ENCODE results near the gene NSD2. TPM values are rescaled to one million over a fixed set of nuclear protein-coding genes. Genes with fewer than 3 reads are reported as not detected.

The NSD2 gene
- 289 and 389 TPM in 2 replicates for total RNA-seq (2011; cell fraction: chromatin; rRNA removed; ENCODE audit: low replicate concordance)
- 139 and 156 TPM in 2 replicates for total RNA-seq (2011; cell fraction: nucleolus; rRNA removed)
- 199 and 236 TPM in 2 replicates for total RNA-seq (2011; cell fraction: nucleoplasm; rRNA removed)
- total RNA-seq (2014; rRNA removed) (51.8 and 60.7 TPM in 2 replicates), total RNA-seq (2014; rRNA removed; fragmentation: Illumina TruSeq; extraction: Trizol) (76.3 and 81.4 TPM in 2 replicates), total RNA-seq (2015; rRNA removed; fragmentation: Illumina TruSeq; extraction: Trizol) (55.7 and 58.8 TPM in 2 replicates), total RNA-seq (2021) (112 and 126 TPM in 2 replicates), polyA plus RNA-seq (2011; rRNA removed) (48.5 and 59.2 TPM in 2 replicates), polyA plus RNA-seq (2014; fragmentation: Illumina TruSeq; extraction: Trizol) (62.7 and 74.1 TPM in 2 replicates), polyA plus RNA-seq (2014; fragmentation: Nextera tagmentation; extraction: Ambion mirVana) (1 to 10 TPM; 6.4 to 9.7 TPM), polyA plus RNA-seq (2014; rRNA removed) (53.5 and 58.5 TPM in 2 replicates), polyA minus RNA-seq (2011; rRNA and poly(A)+ RNA removed) (106 and 124 TPM in 2 replicates), Bru-seq, nascent RNA (percentile 85 among the genes with signal in this experiment), BruChase-seq, experiment 1, labeled RNA remaining after a 2-hour chase (percentile 91 among the genes with signal in this experiment), BruChase-seq, experiment 2, labeled RNA remaining after a 6-hour chase (percentile 94 among the genes with signal in this experiment)
- 29.9 and 35.2 TPM in 2 replicates for polyA plus RNA-seq (2011; cell fraction: cytosol; rRNA removed)
- 134 and 155 TPM in 2 replicates for polyA plus RNA-seq (2011; cell fraction: nucleus; rRNA removed)
- 52.3 and 53.7 TPM in 2 replicates for polyA plus RNA-seq (2012)
- polyA minus RNA-seq (2011; cell fraction: cytosol; rRNA and poly(A)+ RNA removed), result 58.0 and 70.8 TPM in 2 replicates
- polyA minus RNA-seq (2011; cell fraction: nucleus; rRNA and poly(A)+ RNA removed), result 57.1 and 96.7 TPM in 2 replicates
- long read RNA-seq, experiment 1, full-length matches to known transcripts, result 34 of 263 reads
- long read RNA-seq, experiment 1, partial matches to known transcripts, result 119 of 263 reads
- long read RNA-seq, experiment 1, other reads (novel, unspliced or antisense), result 110 of 263 reads
- long read RNA-seq, experiment 2, partial matches to known transcripts, result 12 of 66 reads
- long read RNA-seq, experiment 2, other reads (novel, unspliced or antisense), result 52 of 66 reads
- long read RNA-seq, experiment 3, partial matches to known transcripts, result 5 of 14 reads
- long read RNA-seq, experiment 3, other reads (novel, unspliced or antisense), result 7 of 14 reads

- Histone ChIP-seq H4K20me1 (replicated peaks; ENCODE audit: control insufficient read depth, insufficient read depth, low read length) (peaks cover 13% of the 10 kb centered on the region; the same call in 1 of the 2 replicates), H3K4me2 (ENCODE audit: insufficient read depth, low read length) (peak within 1 kb of the TSS; percentile 85), H3K9ac (ENCODE audit: insufficient read depth in 1 of 2, low read depth in 2 of 2, low read length in 2 of 2) (peak within 1 kb of the TSS; percentile 96 to 97), H3K79me2 (ENCODE audit: control insufficient read depth, insufficient read depth, low read length) (peaks cover 50% of the 10 kb centered on the region), H3K9me1 (ENCODE audit: control insufficient read depth, insufficient read depth, low read length) (no peaks in the 10 kb centered on the region), H3K4me3 (peak within 1 kb of the TSS; percentile 95), H3K9me3 (replicated peaks; ENCODE audit: control insufficient read depth, insufficient read depth, low read depth, low read length) (no peaks in the 10 kb centered on the region), H3K36me3 (ENCODE audit: control insufficient read depth, insufficient read depth, low read length) (peaks cover 12% of the 10 kb centered on the region; the same call in 1 of the 3 replicates), H3K27ac (ENCODE audit: extremely low read depth, low read depth, low read length) (peak within 1 kb of the TSS; percentile 99), H3K27me3 (ENCODE audit: control insufficient read depth in 2 of 2, insufficient read depth in 2 of 2, low read length in 2 of 2) (no peaks in the 10 kb centered on the region), H2AFZ (ENCODE audit: low read depth, low read length) (peak within 1 kb of the TSS; percentile 87), H3K4me1 (replicated peaks in 1 of 2; ENCODE audit: control insufficient read depth in 2 of 2, insufficient read depth in 2 of 2, low read length in 2 of 2) (peaks cover 24 to 32% of the 10 kb centered on the region in 2 experiments)
- ATAC-seq (peak; percentile 62), DNase-seq (ENCODE audit: extremely low read depth in 1 of 4, low spot score in 3 of 4) (peak; percentile 93 to 98 (median 94)), FAIRE-seq (peak; percentile 46)
- CTCF ChIA-PET (ENCODE audit: low intra/inter-chr PET ratio), result interaction anchor here (0.9 kb wide), 1 partner anchor 11 kb away, joined by 6 read pairs; no protein-coding TSS in a partner anchor
- POLR2A ChIA-PET, result interaction anchor here (0.6 to 2.0 kb wide), 7 partner anchors 9 to 963 kb away, joined by 3 to 13 read pairs (median 5); partner anchors contain the start of gene LETM1
- BruUV-seq (replicated peaks), result no TSS peak
- in situ Hi-C loops (cut with MboI) (no loop called here), intact Hi-C loops (cut with micrococcal nuclease) (loop anchor here (5.0 kb wide), 1 partner anchor 546 kb away; the partner anchor contains the start of genes CFAP99 and ZFYVE28)
- WGBS (ENCODE audit: insufficient coverage, low coverage, missing lambda C conversion rate), result under 1% methylated on average over 54 of the region's 155 CpGs
- no peak for TF ChIP-seq PREB (CRISPR knock-in tag; IDR thresholded peaks at IDR 0.05)
- TF ChIP-seq NEUROD1 (IDR thresholded peaks at IDR 0.05; ENCODE audit: borderline replicate concordance, low read depth, low read length, partially characterized antibody), result peak; percentile 11
- no peak for TF ChIP-seq STAT5B (CRISPR knock-in tag; IDR thresholded peaks at IDR 0.05)
- no peak for TF ChIP-seq TOE1 (IDR thresholded peaks at IDR 0.05; ENCODE audit: borderline replicate concordance)
- no peak for TF ChIP-seq TOE1 (CRISPR knock-in tag; IDR thresholded peaks at IDR 0.05; ENCODE audit: borderline replicate concordance, low read depth)
- peak; percentile 81; the same call in 1 of the 2 replicates for TF ChIP-seq THAP12 (CRISPR knock-in tag; IDR thresholded peaks at IDR 0.05)
- peak; percentile 90 for TF ChIP-seq EGR1 (conservative IDR thresholded peaks at IDR 0.05)
- no peak for TF ChIP-seq ZNF79 (CRISPR knock-in tag; IDR thresholded peaks at IDR 0.05; ENCODE audit: low read depth)
- no peak for TF ChIP-seq E2F5 (CRISPR knock-in tag; IDR thresholded peaks at IDR 0.05)
- TF ChIP-seq SNRNP70 (optimal IDR thresholded peaks at IDR 0.05; ENCODE audit: low read depth, low read length), result no peak
- no peak for TF ChIP-seq TBL1XR1 (IDR thresholded peaks at IDR 0.05; ENCODE audit: low read length in 2 of 2)
Measured at GRCh38 chr4:1870578-1871443, at the start of gene NSD2. Gene NSD2 (plus strand): TSS chr4:1871393. CDS start chr4:1900655, 29,262 bp downstream.

Data from K562 (cell line).